AG08396 (cell line): ENCODE measurements around the gene LRRC2.
"Not testable (repeated sequence)": the region's sequence is repeated elsewhere in the genome, so short reads cannot be mapped to it uniquely, and the experiment has no call there.

Source experiments
- DNase-seq: peaks from one replicate; pipeline ENCODE4 v3.0.0; 2012; ENCODE audit warnings: low spot score, mixed read lengths

LRRC2 gene

GRCh38 chr3:46552538-46552937 lies 13.6 kb downstream of the LRRC2 start:
- no peak for DNase-seq

DNA sequence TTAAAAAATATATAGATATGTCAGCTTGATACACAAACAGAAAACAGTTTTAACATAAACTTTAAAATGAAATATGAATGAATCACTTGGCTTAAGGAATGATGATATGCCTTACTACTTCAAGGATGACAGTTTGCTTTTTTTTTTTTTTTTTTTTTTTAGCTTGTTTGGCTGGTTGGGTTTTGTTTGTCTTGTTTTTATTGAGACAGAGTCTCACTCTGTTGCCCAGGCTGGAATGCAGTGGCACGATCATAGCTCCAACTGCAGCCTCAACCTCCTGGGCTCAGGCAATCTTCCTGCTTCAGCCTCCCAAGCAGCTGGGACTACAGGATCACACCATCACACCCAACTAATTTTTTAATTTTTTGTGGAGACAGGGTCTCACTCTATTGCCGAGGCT lies 14.5 kb downstream of the LRRC2 start:
- DNase-seq, result no peak

GRCh38 chr3:46549989-46550388 lies 16.1 kb downstream of the LRRC2 start:
- no peak for DNase-seq

GRCh38 chr3:46549408-46549904 lies 16.6 kb downstream of the LRRC2 start:
- DNase-seq, result no peak

- not testable (repeated sequence) for DNase-seq
Measured at GRCh38 chr3:46548611-46549010, 17.5 kb downstream of the LRRC2 start.

DNA sequence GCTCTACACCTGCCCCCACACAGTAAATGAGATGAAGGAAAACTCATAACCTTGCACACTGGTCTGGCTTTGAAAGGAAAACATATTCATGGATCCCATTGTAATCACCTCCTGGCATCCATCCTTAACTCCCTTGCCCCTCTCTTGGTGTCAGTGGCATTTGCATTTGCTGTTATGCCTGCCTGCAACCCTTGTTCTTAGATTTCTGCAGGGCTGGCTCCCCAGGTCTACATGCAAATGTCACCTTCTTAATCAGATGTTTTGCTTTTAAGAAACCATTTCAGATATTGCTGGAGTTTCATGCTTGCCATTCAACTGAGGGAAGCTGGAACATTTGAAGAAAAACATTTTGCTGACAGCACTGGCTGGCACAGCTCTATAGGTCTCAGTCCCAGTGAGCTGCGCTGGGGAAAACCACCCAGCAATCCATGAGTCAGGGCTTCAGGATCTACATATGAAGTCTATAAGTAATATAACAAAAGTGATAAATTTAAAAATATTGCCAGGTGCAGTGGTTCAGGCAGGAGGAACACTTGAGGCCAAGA lies 19.1 kb downstream of the LRRC2 start:
- no peak for DNase-seq

- DNase-seq, result no peak
Measured at GRCh38 chr3:46545818-46546630, 20.1 kb downstream of the LRRC2 start.

DNA sequence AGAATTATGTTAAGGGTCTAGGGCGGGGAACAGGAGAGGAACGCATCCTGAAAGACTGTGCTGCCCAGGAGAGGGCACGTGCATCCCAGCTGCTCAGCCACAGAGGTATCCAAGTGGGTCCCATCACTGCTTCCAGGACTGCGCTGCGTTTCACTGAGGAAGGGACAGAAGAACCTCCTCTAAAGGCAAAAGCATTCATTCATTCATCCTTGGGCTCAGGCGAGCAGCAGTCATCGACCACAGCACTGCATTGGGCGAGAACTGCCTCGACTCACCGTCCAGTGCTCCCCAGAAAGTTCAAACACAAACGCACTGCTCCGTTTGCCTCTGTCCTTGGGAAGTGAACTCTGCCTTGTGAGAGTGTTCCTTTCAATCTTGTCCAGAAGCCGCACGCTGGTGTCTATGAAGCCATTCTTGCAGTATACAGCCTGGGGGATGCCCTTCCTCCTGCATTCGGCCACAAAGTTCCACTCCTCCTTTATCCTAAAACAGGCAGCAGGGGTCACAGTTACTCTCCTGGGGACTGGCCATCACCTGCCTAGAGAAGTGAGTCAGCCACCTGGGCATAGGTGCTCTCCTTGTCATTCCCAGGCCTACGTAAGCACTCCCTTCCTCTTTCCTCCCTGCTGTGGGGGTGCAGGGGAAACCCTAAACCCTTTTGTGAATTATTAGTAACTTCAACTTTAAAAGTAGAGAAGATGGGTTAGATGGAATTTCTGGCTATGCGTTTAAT lies 21.2 kb downstream of the LRRC2 start:
- no peak for DNase-seq

GRCh38 chr3:46542801-46543201 lies 23.3 kb downstream of the LRRC2 start:
- DNase-seq, result no peak

GRCh38 chr3:46542344-46542743 lies 23.8 kb downstream of the LRRC2 start:
- DNase-seq, result no peak

- no peak for DNase-seq
Measured at GRCh38 chr3:46541835-46542234, 24.3 kb downstream of the LRRC2 start.

- DNase-seq, result no peak
Measured at GRCh38 chr3:46540550-46540949, 25.6 kb downstream of the LRRC2 start.

DNA sequence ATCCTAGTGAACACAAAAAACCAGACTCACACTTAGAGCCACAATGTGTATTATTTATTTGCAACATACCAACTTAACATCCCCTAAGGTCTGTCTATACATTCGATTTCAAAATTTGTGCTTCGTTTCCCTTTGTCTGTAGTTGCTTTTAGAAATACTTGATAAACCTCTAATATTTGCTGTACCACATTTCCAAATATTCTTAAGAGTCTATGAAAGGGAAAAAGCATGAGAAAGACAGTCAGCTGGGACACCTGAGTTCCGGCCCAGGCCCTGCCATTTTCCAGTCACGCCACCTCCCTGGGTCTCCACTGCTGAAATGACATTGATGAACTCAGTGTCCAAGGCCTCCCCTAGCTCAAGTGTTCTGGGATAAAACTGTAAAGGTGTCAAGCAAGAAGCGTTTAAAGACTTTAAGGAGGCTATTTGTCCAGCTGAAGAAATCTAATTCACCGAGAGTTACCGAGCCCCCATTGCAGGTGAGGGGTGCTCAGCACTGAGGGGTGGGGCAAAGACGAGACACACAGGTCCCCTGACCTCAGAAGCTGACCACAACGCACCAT lies 26.6 kb downstream of the LRRC2 start:
- no peak for DNase-seq

GRCh38 chr3:46538803-46539442 lies 27.2 kb downstream of the LRRC2 start:
- peak; percentile 37 for DNase-seq

DNA sequence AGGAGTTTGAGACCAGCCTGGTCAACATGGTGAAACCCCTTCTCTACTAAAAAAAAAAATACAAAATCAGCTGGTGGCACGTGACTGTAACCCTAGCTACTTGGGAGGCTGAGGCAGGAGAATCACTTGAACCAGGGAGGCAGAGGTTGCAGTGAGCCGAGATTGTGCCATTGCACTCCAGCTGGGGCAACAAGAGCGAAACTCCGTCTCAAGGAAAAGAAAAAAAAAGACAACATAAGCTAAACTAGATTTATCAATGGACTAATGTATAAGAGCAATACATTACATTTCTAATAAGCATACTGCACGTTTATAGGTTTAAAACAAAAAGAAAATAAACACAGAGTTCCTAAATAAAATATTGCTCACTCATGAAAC lies 27.7 kb downstream of the LRRC2 start:
- DNase-seq, result not testable (repeated sequence)

DNA sequence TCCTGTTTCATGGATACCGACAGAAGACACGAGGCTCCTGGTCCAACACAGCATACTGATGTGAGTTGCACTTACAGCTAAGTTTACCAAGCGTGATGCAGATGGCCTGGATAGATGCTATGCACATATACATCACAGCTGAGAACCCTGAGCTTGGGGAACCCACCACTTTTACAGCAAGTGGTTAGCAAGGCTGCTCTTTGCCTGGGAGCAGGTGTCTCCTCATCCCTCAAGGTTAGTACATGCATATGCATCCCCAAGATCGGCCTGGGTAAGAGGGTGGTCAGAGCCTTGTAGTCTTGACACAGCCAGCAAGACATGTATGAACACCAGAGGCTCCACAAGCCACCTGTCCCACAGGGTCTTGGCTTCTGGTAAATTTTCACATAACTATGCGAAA lies 28.3 kb downstream of the LRRC2 start:
- DNase-seq, result no peak

DNA sequence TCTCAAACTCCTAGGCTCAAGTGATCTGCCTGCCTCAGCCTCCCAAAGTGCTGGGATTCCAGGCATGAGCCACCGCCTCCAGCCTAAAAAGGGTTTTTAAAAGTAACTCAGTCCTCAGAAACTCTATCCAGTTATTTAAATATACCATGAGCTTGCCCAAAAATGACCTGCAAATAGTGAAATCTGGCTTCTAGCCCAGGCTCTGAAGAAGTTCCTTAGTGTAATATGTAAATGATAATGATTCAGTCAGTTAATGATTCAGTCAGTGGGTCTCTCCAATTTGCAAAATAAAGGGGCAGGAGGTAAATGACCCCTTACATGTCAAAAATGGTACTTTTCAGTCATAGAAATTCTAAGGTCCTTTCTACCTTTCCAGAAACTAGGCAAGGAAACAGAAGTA lies 28.8 kb downstream of the LRRC2 start:
- no peak for DNase-seq

DNA sequence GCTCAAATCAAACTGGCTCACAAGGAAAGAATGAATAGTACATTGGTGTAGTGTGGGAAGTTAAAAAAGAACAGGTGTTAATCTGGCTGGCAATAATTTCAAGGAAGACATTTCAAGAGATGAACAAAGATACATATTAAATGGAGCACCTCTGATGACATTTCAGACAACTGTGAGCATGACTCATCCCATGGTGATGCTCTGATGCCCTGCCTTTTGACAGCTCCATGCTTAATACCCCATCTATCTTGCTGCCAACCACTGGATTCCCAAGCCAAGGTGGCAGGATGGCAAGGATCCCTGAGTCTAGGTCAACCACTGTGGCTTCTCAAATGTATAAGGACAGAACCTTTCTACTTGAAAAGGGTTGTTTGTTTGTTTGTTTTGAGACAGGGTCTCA lies 29.3 kb downstream of the LRRC2 start:
- DNase-seq, result no peak

DNA sequence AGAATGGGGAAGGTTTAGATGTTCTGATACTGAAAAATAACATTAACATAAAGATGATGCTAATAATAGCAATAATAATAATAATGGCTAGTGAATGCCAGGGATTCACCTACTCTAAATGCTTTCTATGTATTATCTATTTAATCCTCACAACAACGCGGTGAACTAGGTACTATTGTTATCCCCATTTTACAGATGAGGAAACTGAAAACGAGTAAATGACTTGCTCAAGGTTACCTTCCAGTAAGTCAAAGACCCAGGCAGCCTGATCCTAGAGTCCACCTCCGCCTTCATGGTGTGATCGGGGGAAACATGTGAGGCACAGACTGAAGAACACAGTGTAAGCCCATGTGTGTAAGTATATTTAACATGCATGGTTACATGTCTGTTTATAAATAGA lies 30.4 kb downstream of the LRRC2 start:
- no peak for DNase-seq

- no peak for DNase-seq
Measured at GRCh38 chr3:46533091-46533490, 33.0 kb downstream of the LRRC2 start.

DNA sequence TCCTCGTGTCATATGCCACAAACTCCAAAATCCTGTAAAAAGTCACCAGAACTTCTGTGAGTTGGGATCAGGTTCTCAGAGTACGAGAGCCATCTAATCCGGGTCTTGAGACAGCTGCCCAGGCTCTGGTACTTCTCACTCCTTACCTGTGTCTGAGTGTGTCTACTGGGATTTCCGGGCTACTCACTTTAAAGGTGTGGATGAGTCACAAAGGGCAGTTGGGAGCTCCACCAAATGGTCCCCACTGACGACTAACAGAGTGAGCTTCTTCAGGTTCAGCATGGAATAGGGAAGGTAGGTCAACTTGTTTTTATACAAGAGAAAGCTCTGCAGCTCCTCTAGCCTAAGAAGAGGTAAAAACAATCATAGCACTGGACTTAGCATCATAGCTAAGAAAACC lies 38.9 kb downstream of the LRRC2 start:
- no peak for DNase-seq

- DNase-seq, result no peak
Measured at GRCh38 chr3:46524832-46525231, 41.3 kb downstream of the LRRC2 start.
